Central memory CD4-positive, alpha-beta T cell (primary cell): ENCODE results near the gene CCL26.
A peak's percentile ranks its signal among the peaks of the same experiment; 100 is the strongest.
"Not testable (repeated sequence)": the region's sequence is repeated elsewhere in the genome, so short reads cannot be mapped to it uniquely, and the experiment has no call there.

ENCODE experiments used
- DNase-seq: peaks from one replicate; pipeline ENCODE4 v3.0.0; 2022

CCL26 gene

DNA sequence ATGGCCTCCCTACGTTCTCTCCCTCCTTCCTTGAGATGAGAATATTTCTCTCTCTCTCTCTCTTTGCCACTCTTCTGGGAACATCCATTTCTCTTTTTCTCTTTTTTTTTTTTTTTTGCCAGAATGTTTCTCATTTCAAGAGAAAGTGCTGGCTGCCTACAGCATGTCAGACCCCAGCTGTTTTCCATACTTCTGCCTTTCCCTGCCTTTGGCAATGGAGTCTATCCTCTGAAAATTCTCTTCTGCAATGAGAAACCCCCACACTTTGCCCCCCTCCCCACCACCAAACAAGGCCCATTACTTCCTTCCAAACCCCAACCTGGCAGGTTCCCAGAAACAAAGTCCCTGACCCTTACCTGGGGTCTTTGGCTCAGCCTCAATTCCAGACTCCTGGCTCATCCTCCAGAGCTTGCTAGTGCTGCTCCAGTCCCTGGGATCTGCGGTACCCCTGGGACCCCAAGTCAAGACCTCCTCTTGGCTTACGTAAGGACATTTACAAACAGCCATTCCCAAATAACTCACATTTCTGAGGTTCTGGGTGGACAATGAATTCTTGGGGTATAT is 17.4 kb upstream of the CCL26 start:
- DNase-seq, result no peak

DNA sequence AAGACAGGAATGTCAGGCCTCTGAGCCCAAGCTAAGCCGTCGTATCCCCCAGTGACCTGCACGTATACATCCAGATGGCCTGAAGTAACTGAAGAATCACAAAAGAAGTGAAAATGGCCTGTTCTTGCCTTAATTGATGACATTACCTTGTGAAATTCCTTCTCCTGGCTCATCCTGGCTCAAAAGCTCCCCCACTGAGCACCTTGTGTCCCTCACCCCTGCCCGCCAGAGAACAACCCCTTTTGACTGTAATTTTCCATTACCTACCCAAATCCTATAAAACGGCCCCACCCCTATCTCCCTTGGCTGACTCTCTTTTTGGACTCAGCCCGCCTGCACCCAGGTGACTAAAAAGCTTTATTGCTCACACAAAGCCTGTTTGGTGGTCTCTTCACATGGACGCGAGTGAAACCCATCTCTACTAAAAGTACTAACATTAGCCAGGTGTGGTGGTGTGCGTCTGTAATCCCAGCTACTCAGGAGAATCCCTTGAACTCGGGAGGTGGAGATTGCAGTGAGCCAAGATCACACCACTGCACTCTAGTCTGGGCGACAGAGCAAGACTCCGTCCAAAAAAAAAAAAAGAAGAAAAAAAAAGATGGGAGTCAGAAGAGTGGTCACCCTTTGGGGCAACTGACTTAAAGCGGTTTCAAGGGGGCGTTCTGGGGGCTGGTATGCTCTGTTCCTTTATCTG is 16.3 kb upstream of the CCL26 start:
- DNase-seq, result not testable (repeated sequence)

DNA sequence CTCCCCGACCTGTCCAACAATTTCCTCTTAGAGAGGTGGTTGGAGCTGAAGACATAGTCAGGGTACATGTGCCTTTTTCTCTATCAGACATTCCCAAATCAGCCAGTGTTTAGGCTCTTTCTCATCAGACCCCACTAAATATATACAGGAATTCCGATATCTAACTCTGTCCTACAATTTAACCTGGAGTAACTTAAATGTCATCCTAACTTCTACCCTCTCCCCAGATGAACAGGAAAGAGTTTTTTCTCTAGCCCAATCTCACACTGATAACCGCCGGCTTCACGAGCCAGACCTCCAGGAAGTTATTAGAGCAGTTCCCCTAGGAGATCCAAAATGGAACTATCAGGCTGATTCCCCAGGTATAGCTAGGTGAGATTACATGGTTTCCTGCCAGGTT is 11.0 kb upstream of the CCL26 start:
- not testable (repeated sequence) for DNase-seq

DNA sequence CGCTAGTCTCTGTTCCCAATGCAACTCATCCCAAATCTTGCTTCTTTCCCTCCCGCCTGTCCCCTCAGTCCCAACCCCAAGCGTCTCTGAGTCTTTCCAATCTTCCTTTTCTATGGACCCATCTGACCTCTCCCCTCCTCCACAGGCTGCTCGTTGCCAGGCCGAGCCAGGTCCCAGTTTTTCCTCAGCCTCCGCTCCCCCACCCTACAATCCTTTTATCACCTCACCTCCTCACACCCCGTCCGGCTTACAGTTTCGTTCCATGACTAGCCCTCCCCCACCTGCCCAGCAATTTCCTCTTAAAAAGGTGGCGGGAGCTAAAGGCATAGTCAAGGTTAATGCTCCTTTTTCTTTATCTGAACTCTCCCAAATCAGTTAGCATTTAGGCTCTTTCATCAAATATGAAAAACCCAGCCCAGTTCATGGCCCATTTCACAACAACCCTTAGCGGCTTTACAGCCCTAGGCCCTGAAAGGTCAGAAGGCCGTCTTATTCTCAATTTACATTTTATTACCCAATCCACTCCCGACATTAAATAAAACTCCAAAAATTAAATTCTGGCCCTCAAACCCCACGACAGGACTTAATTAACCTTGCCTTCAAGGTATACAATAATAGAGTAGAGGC is 8.7 kb upstream of the CCL26 start:
- not testable (repeated sequence) for DNase-seq

DNA sequence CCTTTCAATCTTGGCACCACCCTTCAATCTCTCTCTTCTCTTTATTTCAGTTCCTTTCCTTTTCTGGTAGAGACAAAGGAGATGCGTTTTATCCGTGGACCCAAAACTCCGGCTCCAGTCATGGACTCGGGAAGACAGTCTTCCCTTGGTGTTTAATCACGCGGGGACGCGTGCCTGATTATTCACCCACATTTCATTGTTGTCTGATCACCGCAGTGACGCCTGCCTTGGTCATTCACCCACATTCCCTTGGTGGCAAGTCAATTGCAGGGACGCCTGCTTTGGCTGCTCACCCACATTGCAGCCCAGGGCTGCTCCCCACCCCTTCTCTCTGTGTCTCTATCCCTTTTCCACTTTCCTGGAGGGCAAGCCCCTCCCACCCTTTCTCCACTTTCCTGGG is 7.5 kb upstream of the CCL26 start:
- not testable (repeated sequence) for DNase-seq

DNA sequence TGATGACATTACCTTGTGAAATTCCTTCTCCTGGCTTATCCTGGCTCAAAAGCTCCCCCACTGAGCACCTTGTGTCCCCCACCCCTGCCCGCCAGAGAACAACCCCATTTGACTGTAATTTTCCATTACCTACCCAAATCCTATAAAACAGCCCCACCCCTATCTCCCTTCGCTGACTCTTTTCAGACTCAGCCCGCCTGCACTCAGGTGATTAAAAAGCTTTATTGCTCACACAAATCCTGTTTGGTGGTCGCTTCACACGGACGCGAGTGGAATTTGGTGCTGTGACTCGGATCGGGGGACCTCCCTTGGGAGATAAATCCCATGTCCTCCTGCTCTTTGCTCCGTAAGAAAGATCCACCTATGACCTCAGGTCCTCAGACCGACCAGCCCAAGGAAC is 7.0 kb upstream of the CCL26 start:
- not testable (repeated sequence) for DNase-seq

DNA sequence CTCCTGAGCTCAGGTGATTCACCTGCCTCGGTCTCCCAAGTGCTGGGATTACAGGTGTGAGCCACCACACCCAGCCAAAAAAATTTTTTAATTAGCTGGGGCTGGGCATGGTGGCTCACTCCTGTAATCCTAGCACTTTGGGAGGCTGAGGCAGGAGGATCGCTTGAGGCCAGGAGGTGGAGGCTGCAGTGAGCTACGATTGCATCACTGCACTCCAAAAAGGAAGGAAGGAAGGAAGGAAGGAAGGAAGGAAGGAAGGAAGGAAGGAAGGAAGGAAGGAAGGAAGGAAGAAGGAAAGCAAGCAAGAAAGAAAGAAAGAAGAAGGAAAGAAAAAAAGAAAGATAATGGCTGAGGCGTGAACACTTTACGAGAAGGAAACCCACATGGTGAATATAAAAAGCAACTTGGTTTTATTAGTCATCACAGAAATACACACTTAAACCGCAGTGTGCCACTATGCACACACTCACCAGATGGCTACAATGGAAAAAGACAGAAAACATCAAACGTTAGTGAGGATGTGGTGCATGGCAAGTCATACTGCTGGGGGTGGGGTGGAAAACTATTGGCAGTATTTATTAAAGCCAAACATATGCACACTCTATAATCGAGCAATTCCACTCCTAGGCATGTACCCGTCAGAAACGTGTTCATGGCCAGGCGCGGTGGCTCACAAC is 4.4 kb upstream of the CCL26 start:
- DNase-seq, result peak; percentile 57

DNA sequence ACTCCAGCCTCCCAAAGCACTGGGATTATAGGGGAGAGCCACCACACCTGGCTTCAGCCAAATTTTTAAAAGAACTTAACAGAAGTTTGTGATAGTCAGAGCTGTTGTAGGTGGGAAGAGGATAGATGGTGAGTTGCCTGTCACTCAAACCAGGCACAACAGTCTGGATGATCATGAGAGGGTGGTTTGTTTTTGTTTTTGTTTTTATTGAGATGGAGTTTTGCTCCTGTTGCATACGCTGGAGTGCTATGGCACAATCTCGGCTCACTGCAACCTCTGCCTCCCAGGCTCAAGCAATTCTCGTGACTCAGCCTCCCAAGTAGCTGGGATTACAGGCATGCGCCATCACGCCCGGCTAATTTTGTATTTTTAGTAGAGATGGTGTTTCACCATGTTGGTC is 1.9 kb upstream of the CCL26 start:
- DNase-seq, result not testable (repeated sequence)

DNA sequence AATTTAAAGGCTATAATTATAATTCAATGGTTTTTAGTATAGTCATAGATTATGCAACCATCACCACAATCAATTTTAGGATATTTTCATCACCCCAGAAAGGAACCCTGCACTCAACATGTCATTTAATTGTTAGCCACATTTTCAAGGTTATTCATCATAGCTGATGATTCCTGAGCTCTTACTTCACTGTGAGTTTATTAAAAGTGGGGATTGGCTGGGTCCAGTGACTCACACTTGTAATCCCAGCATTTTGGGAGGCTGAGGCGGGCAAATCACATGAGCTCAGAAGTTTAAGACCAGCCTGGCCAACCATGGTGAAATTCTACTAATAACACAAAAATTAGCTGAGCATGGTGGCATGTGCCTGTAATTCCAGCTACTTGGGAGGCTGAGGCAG is 787 bp downstream of the CCL26 start:
- DNase-seq, result no peak

DNA sequence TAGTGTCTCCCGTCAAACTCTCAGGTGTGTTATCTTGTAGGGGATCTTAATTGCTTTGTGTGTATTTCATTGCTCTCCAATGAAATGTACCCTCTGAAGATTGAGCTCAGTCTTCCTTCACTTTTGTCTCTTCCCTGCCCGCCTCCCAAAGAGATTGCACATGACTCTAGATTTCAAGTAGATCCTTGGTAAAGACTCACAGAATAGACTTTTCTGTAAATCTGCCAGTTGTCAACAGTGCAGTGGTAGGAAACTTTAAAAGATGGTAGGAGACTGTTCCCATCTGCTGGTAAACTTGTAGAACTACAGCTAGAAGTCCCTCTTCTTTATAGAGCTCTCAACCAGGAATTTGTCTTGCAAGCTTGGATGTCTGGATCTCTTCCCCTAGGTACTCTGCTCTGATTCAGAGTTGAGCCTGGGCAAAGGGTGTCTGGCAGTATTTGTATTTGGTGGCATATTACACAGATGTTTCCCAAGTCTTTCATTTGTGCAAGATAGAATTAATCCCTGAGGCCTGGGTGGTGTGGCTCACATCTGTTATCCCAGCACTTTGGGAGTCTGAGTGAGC is 9.6 kb downstream of the CCL26 start:
- DNase-seq, result peak; percentile 46

DNA sequence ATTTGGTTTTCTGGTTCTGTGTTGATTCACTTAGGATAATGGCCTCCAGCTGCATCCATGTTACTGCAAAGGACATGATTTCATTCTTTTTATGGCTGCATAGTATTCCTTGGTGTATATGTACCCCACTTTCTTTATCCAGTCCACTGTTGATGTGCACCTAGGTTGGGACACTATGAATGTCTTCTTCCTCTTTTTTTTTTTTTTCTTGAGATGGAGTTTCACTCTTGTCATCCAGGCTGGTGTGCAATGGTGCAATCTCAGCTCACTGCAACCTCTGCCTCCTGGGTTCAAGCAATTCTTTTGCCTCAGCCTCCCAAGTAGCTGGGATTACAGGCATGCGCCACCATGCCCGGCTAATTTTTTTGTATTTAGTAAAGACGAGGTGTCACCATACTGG is 10.2 kb downstream of the CCL26 start:
- not testable (repeated sequence) for DNase-seq

DNA sequence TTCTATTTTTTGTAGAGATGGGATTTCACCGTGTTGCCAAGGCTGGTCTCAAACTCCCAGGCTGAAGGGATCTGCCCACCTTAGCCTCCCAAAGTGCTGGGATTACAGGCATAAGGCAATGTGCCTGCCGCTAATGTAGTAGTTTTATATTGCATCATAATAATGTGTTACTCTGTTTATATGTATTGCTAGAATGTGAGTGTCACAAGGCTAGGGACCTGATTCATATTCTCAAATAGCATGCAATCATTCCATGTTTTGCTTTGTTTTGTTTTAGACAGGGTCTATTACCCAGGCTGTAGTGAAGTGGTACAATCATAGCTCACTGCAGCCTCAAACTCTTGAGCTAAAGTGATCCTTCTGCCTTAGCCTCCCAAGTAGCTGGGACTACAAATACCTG is 13.5 kb downstream of the CCL26 start:
- DNase-seq, result no peak

DNA sequence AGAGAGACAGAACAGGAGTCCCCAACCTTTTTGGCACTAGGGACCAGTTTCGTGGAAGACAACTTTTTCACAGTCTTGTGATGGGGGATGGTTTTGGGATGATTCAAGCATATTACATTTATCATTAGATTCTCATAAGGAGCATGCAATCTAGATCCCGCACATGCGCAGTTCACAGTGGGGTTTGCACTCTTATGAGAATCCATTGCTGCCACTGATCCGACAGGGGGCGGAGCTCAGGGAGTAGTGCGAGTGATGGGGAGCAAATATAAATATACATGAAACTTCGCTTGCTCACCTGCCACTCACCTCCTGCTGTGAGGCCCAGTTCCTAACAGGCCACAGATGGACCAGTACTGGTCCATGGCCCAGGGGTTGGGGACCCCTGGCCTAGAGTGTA is 14.2 kb downstream of the CCL26 start:
- no peak for DNase-seq

DNA sequence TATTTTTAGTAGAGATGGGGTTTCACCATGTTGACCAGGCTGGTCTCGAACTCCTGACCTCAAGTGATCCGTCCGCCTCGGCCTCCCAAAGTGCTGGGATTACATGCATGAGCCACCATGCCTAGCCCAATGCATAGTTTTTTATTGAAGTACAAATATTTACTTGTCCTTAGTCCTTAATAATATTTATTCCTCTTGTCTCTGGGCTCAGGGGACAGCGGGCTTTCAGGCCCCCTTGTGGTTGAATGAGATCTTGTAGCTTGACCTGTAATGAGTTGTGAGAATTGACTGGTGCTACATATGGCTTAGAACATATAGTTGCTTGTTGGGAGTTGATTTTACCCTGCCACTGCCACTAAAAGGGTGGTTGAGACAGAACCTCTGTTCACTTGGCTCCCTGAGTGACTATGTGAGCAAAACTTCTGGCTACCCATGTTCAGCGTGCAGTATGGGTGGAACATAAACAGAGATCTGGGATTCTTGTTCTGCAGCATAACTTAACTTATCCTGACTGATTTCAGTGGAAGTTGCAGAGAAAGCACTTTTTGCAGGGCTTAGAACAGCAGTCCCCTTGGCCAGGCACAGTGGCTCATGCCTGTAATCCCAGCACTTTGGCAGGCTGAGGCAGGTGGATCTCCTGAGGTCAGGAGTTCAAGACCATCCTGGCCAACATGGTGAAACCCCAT is 14.9 kb downstream of the CCL26 start:
- DNase-seq, result no peak

DNA sequence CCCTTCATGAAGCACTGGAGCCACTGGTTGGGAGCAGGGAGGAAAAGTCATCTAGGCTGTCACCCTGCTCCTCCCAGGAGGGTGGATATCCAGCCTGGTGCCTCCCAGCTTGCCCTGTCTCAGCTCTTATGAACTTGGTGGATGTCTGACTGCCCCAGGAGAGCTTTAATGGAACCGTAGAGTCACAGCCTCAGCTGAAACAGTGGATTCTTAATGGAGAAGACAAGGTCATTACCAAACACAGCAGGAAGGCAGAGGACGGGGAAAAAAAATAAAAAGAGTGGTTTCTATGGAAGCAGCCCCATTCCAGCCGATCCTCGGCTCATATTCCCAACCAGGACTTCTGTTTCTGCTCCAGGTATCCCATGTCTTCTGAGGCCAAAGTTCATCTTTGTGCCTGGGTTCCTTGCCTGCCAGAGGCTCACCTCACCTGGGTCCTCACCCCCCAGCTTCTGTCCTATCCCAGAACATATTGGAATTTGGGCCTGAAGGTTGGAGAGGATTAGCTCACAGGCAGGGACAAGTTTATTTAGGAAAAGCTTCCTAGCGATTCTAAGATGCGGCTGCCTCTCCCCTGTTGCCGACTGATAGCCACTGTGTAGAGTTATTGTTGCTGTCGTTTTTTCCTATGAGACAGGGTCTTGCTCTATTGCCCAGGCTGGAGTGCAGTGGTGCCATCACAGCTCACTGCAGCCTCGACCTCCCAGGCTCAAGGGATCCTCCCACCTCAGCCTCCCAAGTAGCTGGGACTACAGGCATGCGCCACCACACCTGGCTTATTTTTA is 15.6 kb downstream of the CCL26 start:
- DNase-seq, result no peak

DNA sequence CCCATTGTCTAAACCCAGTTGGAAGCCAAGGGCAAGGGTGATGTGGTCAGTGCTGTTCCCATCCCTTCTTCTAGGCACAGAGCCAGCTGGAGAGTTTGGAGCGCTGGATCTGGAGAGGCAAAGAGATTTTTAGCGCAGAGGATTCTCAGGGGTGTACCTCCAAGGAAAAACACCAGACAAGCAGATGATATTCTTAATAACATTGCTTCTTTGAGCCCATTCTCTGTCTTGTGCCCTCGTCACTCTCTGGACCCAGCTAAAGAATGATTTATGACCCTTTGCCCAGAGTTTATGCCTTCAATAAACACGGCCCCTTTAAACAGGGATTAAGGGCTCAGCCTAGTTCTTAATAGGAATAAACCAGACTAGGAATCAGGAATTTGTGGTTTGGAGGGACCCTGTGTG is 28.6 kb downstream of the CCL26 start:
- no peak for DNase-seq

DNA sequence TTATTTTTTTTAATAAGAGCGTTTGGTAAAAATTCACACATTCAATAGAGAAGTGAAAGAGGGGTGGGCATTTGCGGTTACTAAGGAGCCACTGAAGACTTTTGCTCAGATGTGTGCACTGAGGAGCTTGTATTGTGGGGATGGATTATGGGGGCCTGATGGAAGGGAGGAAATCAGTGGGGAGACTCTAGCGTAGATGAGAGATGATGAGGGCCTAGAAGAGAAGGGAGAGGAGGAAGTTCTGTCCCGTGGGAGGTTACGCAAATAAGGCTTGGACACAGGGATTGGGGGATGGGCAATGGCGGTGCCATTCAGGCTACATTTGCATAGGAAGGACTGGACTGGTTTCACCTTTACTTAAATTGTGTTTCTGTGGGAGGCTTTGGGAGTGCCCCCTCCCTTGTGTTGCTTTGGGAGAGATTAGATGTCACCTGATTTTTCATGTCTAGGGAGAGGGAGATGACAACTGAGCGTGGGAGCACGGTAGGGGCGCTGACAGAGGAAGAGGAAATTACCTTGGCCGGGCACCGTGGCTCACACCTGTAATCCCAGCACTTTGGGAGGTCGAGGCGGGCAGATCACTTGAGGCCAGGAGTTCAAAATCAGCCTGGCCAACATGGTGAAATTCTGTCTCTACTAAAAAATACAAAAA is 31.0 kb downstream of the CCL26 start:
- DNase-seq, result no peak

DNA sequence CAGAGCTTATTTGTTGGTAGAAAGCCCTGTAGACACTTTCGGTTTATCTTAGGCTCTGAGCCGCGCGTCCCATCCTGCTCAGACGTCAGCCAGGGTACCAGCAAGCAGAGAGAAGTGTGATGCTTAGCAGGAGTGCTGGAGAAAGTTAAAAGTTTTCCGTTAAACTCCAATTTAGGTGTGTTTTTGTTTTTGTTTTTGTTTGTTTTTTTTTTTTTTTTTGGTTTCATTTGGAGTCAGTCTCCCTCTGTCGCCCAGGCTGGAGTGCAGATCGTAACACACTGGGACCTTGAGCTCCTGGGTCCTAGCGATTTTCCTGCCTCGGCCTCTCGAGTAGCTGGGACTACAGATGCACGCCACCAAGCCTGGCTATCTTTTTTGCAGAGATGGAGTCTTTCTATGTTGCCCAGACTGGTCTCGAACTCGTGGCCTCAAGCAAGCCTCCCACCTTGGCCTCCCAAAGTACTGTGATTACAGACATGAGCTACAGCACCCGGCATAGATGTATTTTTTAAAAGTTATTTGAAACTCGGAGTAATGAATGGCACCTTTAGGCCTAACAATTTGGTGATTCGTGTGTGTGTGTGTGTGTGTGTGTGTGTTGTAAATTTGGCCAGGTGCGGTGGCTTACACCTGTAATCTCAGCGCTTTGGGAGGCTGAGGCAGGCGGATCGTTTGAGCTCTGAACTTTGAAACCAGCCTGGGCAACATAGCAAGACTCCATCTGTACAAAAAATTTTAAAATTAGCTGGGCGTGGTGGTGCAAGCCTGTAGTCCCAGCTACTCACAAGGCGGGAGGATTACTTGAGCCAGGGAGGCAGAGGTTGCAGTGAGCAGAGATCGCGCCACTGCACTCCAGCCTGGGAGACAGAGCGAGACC is 32.0 kb downstream of the CCL26 start:
- DNase-seq, result no peak

DNA sequence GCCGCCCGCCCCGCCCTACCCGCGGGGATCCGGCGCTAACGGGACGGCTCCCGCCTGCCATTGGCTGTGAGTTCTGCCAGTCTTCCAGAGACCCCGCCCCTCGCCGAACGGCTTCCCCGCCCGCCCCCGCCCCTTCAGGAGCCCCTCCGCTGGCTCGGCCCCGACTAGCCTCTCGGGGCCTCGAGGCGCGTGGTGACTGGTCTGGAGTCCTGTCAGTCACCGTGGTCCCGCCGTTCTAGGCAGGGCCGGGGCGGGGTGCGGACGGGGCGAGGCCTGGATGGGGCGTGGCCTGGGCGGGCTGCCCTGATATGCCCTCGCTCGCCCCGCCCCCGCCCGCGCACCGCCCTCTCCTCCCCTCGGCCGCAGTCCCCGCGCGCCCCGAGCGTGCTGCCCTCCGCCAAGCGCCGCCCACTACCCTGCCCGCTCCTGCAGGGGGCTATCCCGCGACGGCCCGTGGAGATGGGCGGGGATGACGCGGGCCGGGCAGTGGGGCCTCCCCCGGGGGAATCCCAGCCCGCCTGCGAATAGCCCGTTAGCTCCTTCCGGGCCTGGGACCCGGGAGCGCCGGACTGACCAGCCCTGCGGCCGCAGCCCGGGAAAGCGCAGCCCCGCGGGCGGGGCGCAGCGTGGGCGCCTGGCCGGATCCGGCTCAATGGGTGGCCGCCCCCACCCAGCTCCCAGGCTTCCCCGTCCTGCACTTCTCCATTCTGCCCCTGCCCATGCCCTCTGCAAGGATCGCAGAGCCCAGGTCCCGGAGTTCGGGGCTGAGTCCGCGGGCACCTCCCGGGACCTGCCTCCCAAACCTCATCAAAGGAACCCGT is 32.8 kb downstream of the CCL26 start:
- peak; percentile 99 for DNase-seq

DNA sequence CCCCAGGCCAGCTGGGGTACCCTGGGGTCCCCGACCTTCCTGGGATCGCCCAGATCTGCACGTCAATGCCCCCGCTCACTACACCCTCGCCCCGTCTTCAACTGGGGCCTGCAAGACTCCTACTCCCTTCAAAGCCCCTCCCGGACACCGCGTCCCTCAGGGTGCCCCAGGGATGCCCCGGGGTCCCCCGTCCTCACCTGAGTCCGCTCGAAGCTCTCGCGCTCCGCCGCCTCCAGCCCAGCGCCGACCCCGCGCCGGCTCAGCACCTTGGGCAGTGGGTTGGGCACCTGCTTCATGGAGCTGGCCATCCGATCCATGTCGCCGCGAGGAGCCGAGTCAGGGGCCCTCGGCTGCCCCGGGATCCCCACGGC is 33.4 kb downstream of the CCL26 start, which contains the start of gene HIP1:
Gene HIP1, minus strand, starts transcription at position 338 of the 371 bp plus-strand sequence. Its CDS starts 21 bp downstream, at position 317.
- no peak for DNase-seq
